GM03348 (cell line): ENCODE data around the gene LRRK2.
"Not testable (repeated sequence)": the region's sequence is repeated elsewhere in the genome, so short reads cannot be mapped to it uniquely, and the experiment has no call there.

Experiments
- DNase-seq: peaks from one replicate; pipeline ENCODE4 v3.0.0; 2012; ENCODE audit warnings: low spot score

Gene LRRK2

GRCh38 chr12:40315375-40315774, 90.6 kb downstream of the LRRK2 start:
- no peak for DNase-seq

GRCh38 chr12:40324261-40324660, 99.5 kb downstream of the LRRK2 start:
- no peak for DNase-seq

GRCh38 chr12:40325349-40325960, 100.7 kb downstream of the LRRK2 start:
- peak; percentile 31 for DNase-seq

GRCh38 chr12:40327535-40327934, 102.7 kb downstream of the LRRK2 start:
- no peak for DNase-seq

GRCh38 chr12:40330180-40330579, 105.4 kb downstream of the LRRK2 start:
- no peak for DNase-seq

- no peak for DNase-seq
These were observed 107.1 kb downstream of the LRRK2 start for GRCh38 chr12:40331886-40332285.

GRCh38 chr12:40335991-40336390, 111.2 kb downstream of the LRRK2 start:
- DNase-seq: no peak

GRCh38 chr12:40336573-40337199, 111.9 kb downstream of the LRRK2 start:
- peak; percentile 54 for DNase-seq

- no peak for DNase-seq
These were observed 113.3 kb downstream of the LRRK2 start for GRCh38 chr12:40338071-40338470.

- DNase-seq: no peak
These were observed 113.8 kb downstream of the LRRK2 start for GRCh38 chr12:40338621-40339020.

- DNase-seq: no peak
These were observed 117.2 kb downstream of the LRRK2 start for GRCh38 chr12:40342010-40342409.

- DNase-seq: no peak
These were observed 118.3 kb downstream of the LRRK2 start for GRCh38 chr12:40343124-40343523.

GRCh38 chr12:40344312-40344711, 119.5 kb downstream of the LRRK2 start:
- no peak for DNase-seq

GRCh38 chr12:40351976-40352375, 127.2 kb downstream of the LRRK2 start:
- DNase-seq: no peak

- no peak for DNase-seq
These were observed 150.3 kb downstream of the LRRK2 start for GRCh38 chr12:40375076-40375475.

GRCh38 chr12:40376533-40377267, 151.9 kb downstream of the LRRK2 start:
- DNase-seq: no peak

- no peak for DNase-seq
These were observed 153.9 kb downstream of the LRRK2 start for GRCh38 chr12:40378691-40379090.

GRCh38 chr12:40382217-40382616, 157.4 kb downstream of the LRRK2 start:
- no peak for DNase-seq

GRCh38 chr12:40387279-40387678, 162.5 kb downstream of the LRRK2 start:
- DNase-seq: not testable (repeated sequence)

GRCh38 chr12:40390980-40391379, 166.2 kb downstream of the LRRK2 start:
- no peak for DNase-seq

GRCh38 chr12:40393026-40393425, 168.2 kb downstream of the LRRK2 start:
- no peak for DNase-seq

GRCh38 chr12:40399656-40400055, 174.9 kb downstream of the LRRK2 start:
- DNase-seq: no peak

GRCh38 chr12:40405419-40405818, 180.6 kb downstream of the LRRK2 start:
- DNase-seq: no peak
